ENCODE results near the gene NFXL1.

Gene NFXL1

GRCh38 chr4:47849466-47849865 is 64.9 kb downstream of the NFXL1 start:
- CTCF ChIA-PET: no interaction called here
- no peak overlapping the region for H3K27ac ChIP-seq
- no peak for DNase-seq (ENCODE audit: low spot score)
- POLR2A ChIA-PET (ENCODE audit: low non-redundant PET): no interaction called here
- TF ChIP-seq, protein P1, sequence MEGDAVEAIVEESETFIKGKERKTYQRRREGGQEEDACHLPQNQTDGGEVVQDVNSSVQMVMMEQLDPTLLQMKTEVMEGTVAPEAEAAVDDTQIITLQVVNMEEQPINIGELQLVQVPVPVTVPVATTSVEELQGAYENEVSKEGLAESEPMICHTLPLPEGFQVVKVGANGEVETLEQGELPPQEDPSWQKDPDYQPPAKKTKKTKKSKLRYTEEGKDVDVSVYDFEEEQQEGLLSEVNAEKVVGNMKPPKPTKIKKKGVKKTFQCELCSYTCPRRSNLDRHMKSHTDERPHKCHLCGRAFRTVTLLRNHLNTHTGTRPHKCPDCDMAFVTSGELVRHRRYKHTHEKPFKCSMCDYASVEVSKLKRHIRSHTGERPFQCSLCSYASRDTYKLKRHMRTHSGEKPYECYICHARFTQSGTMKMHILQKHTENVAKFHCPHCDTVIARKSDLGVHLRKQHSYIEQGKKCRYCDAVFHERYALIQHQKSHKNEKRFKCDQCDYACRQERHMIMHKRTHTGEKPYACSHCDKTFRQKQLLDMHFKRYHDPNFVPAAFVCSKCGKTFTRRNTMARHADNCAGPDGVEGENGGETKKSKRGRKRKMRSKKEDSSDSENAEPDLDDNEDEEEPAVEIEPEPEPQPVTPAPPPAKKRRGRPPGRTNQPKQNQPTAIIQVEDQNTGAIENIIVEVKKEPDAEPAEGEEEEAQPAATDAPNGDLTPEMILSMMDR (conservative IDR thresholded peaks at IDR 0.05; ENCODE audit: low read depth): no peak

DNA sequence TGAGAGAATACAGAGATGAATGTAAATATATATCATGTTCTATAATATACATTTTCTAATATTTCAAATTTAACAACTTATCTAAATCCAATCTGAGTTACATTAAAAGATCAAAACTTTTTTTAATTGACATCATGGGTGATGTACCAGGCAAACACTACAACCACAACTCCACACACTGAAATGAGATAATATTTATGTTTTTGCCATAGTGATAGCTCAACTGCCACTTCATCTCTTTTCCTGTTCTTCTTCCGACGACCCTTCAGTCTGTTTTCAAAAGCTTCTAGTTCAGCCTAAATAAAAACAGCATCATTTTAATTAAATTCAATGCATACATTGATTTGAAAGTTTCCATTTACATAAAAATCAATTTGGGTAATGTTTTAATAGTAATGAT is 66.3 kb downstream of the NFXL1 start:
- ChIA-PET POLR2A (ENCODE audit: low non-redundant PET) (no interaction called here), CTCF (interaction anchor here (0.6 to 0.8 kb wide), 3 partner anchors 10 to 44 kb away, joined by 3 to 7 read pairs (median 3); partner anchors contain the start of gene CORIN)
- TF ChIP-seq, protein P1 (conservative IDR thresholded peaks at IDR 0.05; ENCODE audit: low read depth): no peak
- no peak for DNase-seq (ENCODE audit: low spot score)
- no peak overlapping the region for H3K27ac ChIP-seq

- no peak for DNase-seq (ENCODE audit: low spot score)
- CTCF ChIA-PET: no interaction called here
- POLR2A ChIA-PET (ENCODE audit: low non-redundant PET): no interaction called here
- TF ChIP-seq, protein P1 (conservative IDR thresholded peaks at IDR 0.05; ENCODE audit: low read depth): no peak
- H3K27ac ChIP-seq: no peak overlapping the region
Observed at GRCh38 chr4:47842985-47843384, 71.4 kb downstream of the NFXL1 start.

- CTCF ChIA-PET: interaction anchor here (0.8 to 1.6 kb wide), 2 partner anchors 93 to 172 kb away, joined by 3 to 4 read pairs; no protein-coding TSS in a partner anchor
- H3K27ac ChIP-seq: no peak overlapping the region
- no peak for DNase-seq (ENCODE audit: low spot score)
- POLR2A ChIA-PET (ENCODE audit: low non-redundant PET): no interaction called here
- TF ChIP-seq, protein P1 (conservative IDR thresholded peaks at IDR 0.05; ENCODE audit: low read depth): no peak
Observed at GRCh38 chr4:47840291-47840690, 74.1 kb downstream of the NFXL1 start.

DNA sequence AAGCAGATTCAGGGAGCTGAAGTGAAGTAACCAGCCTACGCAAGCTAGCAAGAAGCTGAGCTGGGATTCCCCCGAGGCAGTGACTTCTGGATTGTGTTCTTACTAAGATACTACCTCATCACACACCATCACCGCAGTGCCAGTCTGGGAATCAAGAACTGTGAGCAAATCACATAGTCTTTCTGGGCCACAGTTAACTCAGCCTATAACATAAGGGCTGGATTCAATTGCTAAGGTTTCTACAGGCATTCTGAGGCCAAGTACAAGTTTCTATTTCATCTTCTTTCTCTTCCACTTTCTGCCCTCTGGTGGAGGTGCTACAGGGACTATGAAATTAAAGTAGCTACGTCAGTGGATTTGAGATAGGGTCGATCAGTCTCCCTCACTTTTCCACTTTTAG is 75.1 kb downstream of the NFXL1 start:
- ChIA-PET POLR2A (ENCODE audit: low non-redundant PET) (no interaction called here), CTCF (interaction anchor here (0.5 to 1.6 kb wide), 4 partner anchors 26 to 171 kb away, joined by 3 to 4 read pairs (median 4); partner anchors contain the start of gene NFXL1)
- DNase-seq (ENCODE audit: low spot score): no peak
- no peak overlapping the region for H3K27ac ChIP-seq
- TF ChIP-seq, protein P1 (conservative IDR thresholded peaks at IDR 0.05; ENCODE audit: low read depth): no peak

DNA sequence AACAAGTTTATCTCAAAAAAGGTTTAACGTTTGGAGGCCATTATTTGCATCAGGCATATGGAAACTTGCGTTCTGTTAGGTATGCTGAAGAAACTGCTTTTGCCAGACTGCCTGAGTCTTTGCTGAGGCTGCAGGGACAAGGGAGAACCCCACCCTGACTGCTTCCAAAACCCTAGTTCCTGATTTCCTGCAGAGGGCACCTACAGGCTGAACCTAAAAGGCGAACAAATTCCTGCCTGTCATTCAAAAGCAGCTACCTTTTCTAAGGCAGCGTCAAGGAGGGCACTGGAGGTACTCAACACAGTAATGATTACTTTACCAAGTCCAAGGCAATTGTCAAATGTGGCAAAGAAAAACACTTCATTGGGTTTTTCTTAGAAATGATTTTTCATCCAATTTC is 75.9 kb downstream of the NFXL1 start:
- ChIA-PET CTCF (interaction anchor here (1.1 kb wide), 1 partner anchor 9 kb away, joined by 3 read pairs; no protein-coding TSS in a partner anchor), POLR2A (ENCODE audit: low non-redundant PET) (no interaction called here)
- DNase-seq (ENCODE audit: low spot score): no peak
- TF ChIP-seq, protein P1 (conservative IDR thresholded peaks at IDR 0.05; ENCODE audit: low read depth): no peak
- no peak overlapping the region for H3K27ac ChIP-seq
